ENCODE measurements around the gene CST7. TPM values are rescaled to one million over a fixed set of nuclear protein-coding genes. Genes with fewer than 3 reads are reported as not detected.

The CST7 gene
- total RNA-seq, 4 donors from 2014 or later, result 4.2 to 4.7 (median 4.4) TPM; not detected in 1

DNA sequence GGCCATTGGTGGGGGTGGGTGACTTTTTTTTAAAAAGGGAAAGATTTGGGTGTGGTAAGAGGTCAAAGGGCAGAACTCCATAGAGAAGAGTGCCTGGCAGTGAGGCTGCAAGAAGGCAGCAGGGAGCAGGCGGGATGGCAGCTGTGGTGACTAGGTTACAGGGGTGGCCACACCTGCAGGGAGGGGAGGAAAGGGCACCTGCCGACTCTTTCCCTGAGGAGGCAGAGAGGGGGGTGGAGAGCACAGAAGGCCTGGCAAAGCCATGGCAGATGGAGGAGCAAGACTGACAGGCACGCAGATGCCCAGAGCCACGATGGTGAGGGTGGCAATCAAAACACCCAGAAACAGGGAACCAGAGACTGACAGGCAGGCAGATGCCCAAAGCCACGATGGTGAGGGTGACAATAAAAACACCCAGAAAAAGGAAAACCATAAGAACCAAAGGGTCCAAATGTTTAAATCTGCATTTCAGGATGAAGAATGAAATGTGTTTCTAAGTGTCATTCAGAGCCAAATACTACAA, 19.3 kb downstream of the CST7 start:
- Histone ChIP-seq H3K27ac (no peak overlapping the region), H3K4me1 (no peaks in the 10 kb centered on the region), H3K9me3 (no peaks in the 10 kb centered on the region), H3K27me3 (no peaks in the 10 kb centered on the region), H3K36me3 (peaks cover 0 to 79% (median 0%) of the 10 kb centered on the region in 3 donors), H3K4me3 (no peak overlapping the region)
- peak in 1 of 3 donors; percentile 47 for DNase-seq
- no peak for TF ChIP-seq POLR2A (IDR thresholded peaks at IDR 0.05)
- TF ChIP-seq, protein P1, sequence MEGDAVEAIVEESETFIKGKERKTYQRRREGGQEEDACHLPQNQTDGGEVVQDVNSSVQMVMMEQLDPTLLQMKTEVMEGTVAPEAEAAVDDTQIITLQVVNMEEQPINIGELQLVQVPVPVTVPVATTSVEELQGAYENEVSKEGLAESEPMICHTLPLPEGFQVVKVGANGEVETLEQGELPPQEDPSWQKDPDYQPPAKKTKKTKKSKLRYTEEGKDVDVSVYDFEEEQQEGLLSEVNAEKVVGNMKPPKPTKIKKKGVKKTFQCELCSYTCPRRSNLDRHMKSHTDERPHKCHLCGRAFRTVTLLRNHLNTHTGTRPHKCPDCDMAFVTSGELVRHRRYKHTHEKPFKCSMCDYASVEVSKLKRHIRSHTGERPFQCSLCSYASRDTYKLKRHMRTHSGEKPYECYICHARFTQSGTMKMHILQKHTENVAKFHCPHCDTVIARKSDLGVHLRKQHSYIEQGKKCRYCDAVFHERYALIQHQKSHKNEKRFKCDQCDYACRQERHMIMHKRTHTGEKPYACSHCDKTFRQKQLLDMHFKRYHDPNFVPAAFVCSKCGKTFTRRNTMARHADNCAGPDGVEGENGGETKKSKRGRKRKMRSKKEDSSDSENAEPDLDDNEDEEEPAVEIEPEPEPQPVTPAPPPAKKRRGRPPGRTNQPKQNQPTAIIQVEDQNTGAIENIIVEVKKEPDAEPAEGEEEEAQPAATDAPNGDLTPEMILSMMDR (IDR thresholded peaks at IDR 0.05), result no peak

DNA sequence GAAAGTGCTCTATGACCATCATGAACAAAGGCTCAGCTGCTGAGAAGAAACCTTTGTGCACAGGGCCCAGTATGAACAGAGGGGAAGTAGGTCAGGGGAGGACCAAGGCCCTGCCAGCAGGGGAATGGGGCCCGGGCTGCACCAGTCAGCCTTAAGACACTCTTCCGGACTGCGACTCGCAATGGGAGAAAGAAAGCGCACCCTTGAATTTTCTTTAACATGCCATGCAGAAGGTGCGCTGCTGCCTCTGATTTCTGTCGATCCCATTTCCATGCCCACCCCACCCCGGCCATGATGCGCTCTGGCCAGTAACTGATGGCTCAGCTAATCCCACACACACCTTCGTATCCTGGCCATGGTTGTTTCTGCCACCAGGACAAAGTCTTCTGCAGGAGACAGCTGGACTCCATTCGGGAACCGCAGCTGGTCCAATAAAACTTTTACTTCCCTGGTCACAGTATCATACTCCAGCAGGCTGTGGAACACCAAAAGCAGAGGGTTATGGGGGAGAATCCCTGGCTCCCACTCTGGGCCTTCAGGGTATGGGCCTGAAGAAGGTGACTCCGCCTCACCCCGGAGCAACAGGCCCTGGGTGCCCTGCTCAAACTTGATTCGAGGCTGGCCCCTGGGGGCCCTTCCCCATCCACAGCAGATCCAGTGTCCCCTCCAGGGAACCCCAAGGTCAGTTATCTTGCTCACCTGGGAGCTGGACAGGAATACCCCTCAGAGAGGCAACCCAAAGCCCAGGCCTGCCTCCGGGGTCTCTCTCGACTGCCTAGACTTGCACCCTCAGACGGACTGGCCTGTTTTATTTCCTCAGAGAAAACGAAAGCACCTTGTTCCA, 20.3 kb downstream of the CST7 start:
- no peaks in the 10 kb centered on the region for H3K27me3 ChIP-seq
- no peak overlapping the region for H3K4me3 ChIP-seq
- no peak overlapping the region for H3K27ac ChIP-seq
- DNase-seq, result no peak
- H3K36me3 ChIP-seq, result peaks cover 0 to 70% (median 0%) of the 10 kb centered on the region in 3 donors
- no peaks in the 10 kb centered on the region for H3K4me1 ChIP-seq
- no peaks in the 10 kb centered on the region for H3K9me3 ChIP-seq
- TF ChIP-seq, protein P1 (IDR thresholded peaks at IDR 0.05), result no peak
- TF ChIP-seq POLR2A (IDR thresholded peaks at IDR 0.05), result no peak

DNA sequence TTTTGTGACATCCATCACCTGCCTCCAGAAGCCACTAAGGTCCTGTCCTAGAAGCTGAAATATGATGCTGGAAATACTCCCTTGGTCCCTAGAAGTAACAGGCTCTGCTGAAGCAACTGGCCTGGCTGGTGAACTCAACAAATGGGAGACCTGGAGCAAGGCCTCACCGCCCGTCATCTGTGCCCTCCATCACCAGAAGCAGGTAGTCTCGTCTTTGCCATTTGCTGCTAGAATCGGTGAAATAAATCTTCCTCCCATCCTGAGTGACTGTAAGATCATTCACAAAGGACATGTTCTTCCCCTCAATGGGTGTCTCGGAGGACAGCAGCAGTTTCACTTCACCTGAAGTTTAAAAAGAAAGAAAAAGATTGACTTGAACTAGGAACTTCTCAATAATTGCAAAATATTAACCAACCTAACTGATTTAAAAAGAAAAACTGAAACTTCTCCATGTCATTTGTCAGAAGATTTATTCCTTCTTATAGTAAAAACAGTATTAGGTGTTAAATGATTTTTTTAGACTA, 21.0 kb downstream of the CST7 start:
- H3K9me3 ChIP-seq, result no peaks in the 10 kb centered on the region
- DNase-seq, result no peak
- no peak overlapping the region for H3K4me3 ChIP-seq
- no peaks in the 10 kb centered on the region for H3K27me3 ChIP-seq
- no peaks in the 10 kb centered on the region for H3K4me1 ChIP-seq
- no peak overlapping the region for H3K27ac ChIP-seq
- TF ChIP-seq, protein P1 (IDR thresholded peaks at IDR 0.05), result no peak
- TF ChIP-seq POLR2A (IDR thresholded peaks at IDR 0.05), result no peak
- peaks cover 0 to 70% (median 0%) of the 10 kb centered on the region in 3 donors for H3K36me3 ChIP-seq

DNA sequence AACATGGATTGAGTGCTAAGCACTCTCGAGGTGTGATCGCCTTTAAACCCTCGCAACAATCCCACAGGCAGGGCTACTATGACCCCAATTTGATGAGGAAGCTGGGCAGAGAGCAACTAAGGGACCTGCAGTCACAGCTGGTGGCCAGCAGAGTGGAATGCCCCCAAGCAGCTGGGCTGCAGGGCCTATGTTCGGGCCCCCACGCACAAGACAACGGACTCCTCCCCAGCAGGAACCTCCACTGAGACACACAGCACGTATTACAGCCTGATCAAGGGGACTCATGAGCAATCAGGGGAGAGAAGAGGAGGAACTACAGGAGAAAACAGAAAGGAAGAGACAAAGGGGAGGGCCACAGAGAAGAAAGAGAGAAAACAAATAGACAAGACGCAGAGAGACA, 21.7 kb downstream of the CST7 start:
- no peak overlapping the region for H3K27ac ChIP-seq
- no peaks in the 10 kb centered on the region for H3K4me1 ChIP-seq
- H3K4me3 ChIP-seq, result no peak overlapping the region
- DNase-seq, result no peak
- H3K36me3 ChIP-seq, result peaks cover 0 to 64% (median 0%) of the 10 kb centered on the region in 3 donors
- TF ChIP-seq, protein P1 (IDR thresholded peaks at IDR 0.05), result no peak
- no peak for TF ChIP-seq POLR2A (IDR thresholded peaks at IDR 0.05)
- no peaks in the 10 kb centered on the region for H3K9me3 ChIP-seq
- no peaks in the 10 kb centered on the region for H3K27me3 ChIP-seq

DNA sequence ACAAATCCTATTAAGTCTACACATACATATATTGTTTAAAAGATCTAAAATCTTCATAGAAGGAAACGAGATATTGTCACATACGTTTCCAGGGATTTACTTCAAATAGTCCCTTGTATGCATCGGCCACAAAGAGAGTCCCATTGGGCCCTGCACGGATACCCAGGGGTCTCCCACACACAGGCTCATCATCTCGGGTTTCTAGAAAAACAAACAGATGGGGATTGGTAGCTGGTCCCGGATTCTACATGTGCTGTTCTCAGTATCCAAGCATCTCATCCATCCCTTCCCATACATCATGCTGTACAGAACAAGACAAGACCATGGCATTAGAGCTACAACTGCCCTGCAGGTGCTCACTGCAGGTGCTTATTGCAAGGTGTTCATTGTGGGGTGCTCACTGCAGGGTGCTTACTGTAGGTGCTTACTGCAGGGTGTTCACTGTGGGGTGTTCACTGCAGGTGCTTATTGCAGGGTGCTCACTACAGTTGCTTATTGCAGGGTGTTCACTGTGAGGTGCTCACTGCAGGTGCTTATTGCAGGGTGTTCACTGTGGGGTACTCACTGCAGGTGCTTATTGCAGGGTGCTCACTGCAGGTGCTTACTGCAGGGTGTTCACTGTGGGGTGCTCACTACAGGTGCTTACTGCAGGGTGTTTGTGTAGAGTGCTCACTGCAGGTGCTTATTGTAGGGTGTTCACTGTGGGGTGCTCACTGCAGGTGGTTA, 22.5 kb downstream of the CST7 start:
- no peak for DNase-seq
- Histone ChIP-seq H3K4me3 (no peak overlapping the region), H3K27ac (no peak overlapping the region), H3K9me3 (no peaks in the 10 kb centered on the region), H3K4me1 (no peaks in the 10 kb centered on the region), H3K27me3 (no peaks in the 10 kb centered on the region), H3K36me3 (peaks cover 0 to 59% (median 0%) of the 10 kb centered on the region in 3 donors)
- TF ChIP-seq, protein P1 (IDR thresholded peaks at IDR 0.05), result no peak
- TF ChIP-seq POLR2A (IDR thresholded peaks at IDR 0.05), result no peak
